ENCODE measurements around the gene NTN3.

Gene NTN3

DNA sequence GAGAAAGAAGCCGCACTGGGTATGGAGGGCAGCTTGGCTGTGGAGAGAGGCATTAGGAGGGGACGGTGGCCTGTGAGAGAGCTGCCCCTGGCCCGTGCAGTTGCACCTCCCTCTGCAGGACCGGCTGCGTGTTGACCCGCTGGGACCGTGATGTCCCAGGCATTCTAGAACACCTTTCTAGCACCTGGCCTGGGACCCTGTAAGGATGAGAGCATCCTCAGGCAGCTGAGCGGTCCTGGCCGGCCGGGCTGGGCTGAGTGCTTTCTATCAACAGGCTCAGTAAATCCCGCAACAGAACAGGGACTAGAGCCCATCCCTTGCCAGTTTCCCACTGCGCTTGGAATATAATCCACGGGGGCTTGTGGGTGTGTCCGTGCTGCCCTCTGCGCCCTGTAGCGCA lies 18.5 kb downstream of the NTN3 start:
- TF ChIP-seq CTCF (IDR thresholded peaks at IDR 0.05; ENCODE audit: extremely low read depth, missing control alignments), result no peak

DNA sequence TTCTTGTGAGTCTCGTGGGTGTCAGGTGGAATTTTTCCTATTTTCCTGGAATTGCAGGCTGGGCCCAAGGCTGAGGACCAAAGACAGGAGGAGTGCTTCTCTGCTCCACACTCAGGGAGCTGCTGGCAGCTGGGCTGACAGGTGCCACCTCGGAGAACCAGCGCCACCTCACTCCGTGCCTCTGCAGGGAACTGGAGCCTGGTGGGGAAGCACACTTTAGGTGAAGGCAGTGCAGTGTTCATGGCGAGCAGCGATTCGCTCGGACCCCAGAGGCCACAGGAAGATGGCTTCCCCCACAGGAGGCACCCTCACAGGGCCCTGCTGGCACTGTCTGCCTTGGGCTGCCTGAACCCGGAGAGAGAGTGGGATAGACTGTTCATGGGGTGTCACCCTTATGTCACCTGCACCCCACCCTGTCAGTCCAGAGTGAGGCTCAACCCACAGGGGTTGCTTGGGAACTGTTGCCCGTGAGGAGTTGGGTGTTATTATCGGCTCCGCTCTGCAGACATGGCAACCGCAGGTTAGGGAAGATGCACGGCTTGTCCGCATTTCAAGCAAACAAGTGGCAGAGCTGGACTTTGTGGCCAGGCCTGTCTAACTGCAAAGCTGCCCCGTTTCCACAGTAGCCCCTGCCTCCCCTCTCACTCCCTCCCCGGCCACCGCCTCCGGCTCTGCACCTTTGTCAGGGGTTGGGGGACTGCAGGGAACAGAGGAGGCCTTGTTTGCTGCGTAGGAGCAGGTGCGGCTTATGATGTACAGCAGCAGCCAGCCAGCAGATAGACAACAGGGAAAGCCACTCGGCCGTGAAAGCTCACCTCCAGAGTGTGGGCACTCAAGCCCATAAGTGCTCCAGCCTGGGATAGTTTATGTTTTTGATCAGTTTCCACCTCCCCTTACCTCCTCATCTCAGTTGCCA lies 19.4 kb downstream of the NTN3 start:
- no peak for TF ChIP-seq CTCF (IDR thresholded peaks at IDR 0.05; ENCODE audit: extremely low read depth, missing control alignments)
- DNase-seq (ENCODE audit: low spot score), result no peak

More for the DNA sequence above, 18.5 kb downstream of the NTN3 start:
- DNase-seq (ENCODE audit: low spot score), result no peak

GRCh38 chr16:2492292-2492691 lies 21.2 kb downstream of the NTN3 start:
- no peak for TF ChIP-seq CTCF (IDR thresholded peaks at IDR 0.05; ENCODE audit: extremely low read depth, missing control alignments)
- no peak for DNase-seq (ENCODE audit: low spot score)

DNA sequence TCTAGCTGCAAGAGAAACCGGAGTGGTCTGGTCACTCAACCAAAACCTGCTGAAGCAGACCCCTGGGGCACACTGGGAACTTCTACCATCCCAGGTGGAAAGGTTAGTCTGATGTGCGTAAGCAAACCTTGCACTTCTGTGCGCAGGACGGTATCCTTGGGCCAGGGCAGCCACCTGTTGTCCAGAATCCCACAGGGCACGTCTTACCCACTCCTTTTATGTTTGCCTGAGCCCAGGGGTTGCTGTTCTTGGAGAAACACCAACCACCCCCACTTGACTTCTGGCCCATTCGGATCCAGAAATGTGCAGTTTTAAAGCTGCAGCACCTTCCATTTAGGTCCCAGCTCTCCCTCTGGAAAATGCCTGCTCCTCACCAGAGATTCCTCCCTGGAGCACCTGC lies 22.5 kb downstream of the NTN3 start:
- no peak for TF ChIP-seq CTCF (IDR thresholded peaks at IDR 0.05; ENCODE audit: extremely low read depth, missing control alignments)
- DNase-seq (ENCODE audit: low spot score), result no peak

GRCh38 chr16:2494616-2495015 lies 23.5 kb downstream of the NTN3 start:
- no peak for DNase-seq (ENCODE audit: low spot score)
- no peak for TF ChIP-seq CTCF (IDR thresholded peaks at IDR 0.05; ENCODE audit: extremely low read depth, missing control alignments)

- no peak for TF ChIP-seq CTCF (IDR thresholded peaks at IDR 0.05; ENCODE audit: extremely low read depth, missing control alignments)
- no peak for DNase-seq (ENCODE audit: low spot score)
These were observed 23.9 kb downstream of the NTN3 start for GRCh38 chr16:2495041-2495440.

- no peak for DNase-seq (ENCODE audit: low spot score)
- TF ChIP-seq CTCF (IDR thresholded peaks at IDR 0.05; ENCODE audit: extremely low read depth, missing control alignments), result no peak
These were observed 25.4 kb downstream of the NTN3 start for GRCh38 chr16:2496223-2497115.
